AG04449 (cell line): Measurements from ENCODE around the gene SLC6A12.

ENCODE experiments used
- CTCF ChIA-PET: fragments of 350-600 bp; formaldehyde crosslinking; extraction: SDS; loops from one replicate; lab custom pipeline; 2021; ENCODE audit warnings: antibody characterized with exemption; lab: Yijun Ruan, JAX
- POLR2A ChIA-PET: fragments of 400-600, 350-600 bp; formaldehyde crosslinking; extraction: SDS; loops from one replicate; lab custom pipeline; 2020; ENCODE audit warnings: antibody characterized with exemption, inconsistent platforms; lab: Yijun Ruan, JAX
- DNase-seq: peaks from one replicate; pipeline ENCODE4 v3.0.0-alpha.2; 2010; ENCODE audit warnings: low read depth, low spot score
- H3K4me3 ChIP-seq: 2 replicates; pipeline ENCODE4 v1.5.1; 2011; ENCODE audit warnings: low read depth, mild to moderate bottlenecking, control low read depth, low read length
- CTCF ChIP-seq: IDR thresholded peaks from one replicate; pipeline ENCODE4 v1.5.1; 2011; ENCODE audit warnings: mild to moderate bottlenecking, moderate library complexity, low read length, control low read depth, inconsistent platforms; ENCODE audit not compliant: insufficient read depth; ENCODE audit errors: missing control alignments

Gene SLC6A12

GRCh38 chr12:215116-215515, 1.2 kb upstream of the SLC6A12 start:
- ChIA-PET CTCF (no interaction called here), POLR2A (no interaction called here)
- no peak for TF ChIP-seq CTCF
- H3K4me3 ChIP-seq = no peak overlapping the region
- no peak for DNase-seq

GRCh38 chr12:213527-213932, 427 bp downstream of the SLC6A12 start:
- H3K4me3 ChIP-seq = no peak overlapping the region
- ChIA-PET POLR2A (no interaction called here), CTCF (interaction anchor here (2.5 kb wide), 1 partner anchor 25 kb away, joined by 14 read pairs; no protein-coding TSS in a partner anchor)
- no peak for TF ChIP-seq CTCF
- DNase-seq = no peak

DNA sequence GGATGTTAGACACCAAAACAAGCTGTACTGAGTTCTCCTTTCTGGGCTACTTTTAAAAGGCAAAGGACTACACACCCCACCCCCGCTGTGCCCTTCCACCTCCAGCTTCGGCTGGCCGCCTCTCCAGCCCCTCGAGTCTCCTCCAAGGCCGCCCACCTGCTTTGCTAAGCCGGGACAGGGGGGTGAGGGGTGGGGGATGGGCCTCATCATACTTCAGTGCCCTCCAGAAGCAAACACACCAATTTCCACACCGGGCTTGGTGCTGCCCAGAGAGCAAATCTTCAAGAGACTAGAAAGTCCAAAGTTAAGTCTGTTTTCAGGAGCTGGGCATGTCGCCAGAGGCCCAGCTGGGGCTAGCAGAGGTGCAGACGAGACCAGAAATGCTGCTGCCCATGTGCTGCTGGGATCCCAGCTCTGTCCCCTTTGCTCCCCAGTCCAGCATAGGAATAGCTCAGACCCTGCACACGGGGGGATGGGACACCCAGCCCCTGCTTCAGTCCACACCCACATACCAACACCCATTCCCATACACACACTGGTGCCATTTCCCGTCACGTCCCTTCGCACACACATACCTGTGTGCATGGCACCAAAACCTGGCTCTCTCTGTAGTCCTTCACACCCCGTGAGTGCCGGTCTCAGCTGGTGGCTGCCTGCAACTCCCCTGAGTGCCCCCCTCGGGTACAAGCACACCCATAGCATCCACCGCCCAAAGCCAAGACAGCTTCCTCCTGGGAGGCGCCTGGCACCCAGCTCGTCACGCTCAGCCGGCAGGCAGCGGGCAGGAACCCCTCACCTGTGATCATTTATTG, 1.0 kb downstream of the SLC6A12 start:
- no peak overlapping the region for H3K4me3 ChIP-seq
- no peak for TF ChIP-seq CTCF
- DNase-seq = no peak
- ChIA-PET CTCF (interaction anchor here (0.8 to 2.5 kb wide), 4 partner anchors 11 to 30 kb away, joined by 3 to 14 read pairs (median 6); no protein-coding TSS in a partner anchor), POLR2A (no interaction called here)

DNA sequence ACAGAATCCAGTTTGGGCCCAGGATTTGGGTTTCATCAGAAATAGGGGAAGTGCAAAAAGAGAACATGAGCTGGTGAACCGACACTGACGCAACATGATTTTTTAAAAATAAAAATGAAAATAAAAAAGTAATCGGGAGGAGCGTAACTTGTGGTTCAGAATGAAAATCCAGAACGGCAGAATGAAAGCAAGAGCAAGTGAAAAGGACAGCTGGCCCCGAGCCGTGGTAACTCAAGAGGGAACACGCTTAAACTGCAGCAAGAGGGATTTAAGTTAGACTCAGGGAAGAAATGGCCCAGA, 1.6 kb downstream of the SLC6A12 start:
- TF ChIP-seq CTCF = no peak
- CTCF ChIA-PET = interaction anchor here (0.8 to 2.5 kb wide), 4 partner anchors 12 to 29 kb away, joined by 3 to 14 read pairs (median 6); no protein-coding TSS in a partner anchor
- no peak overlapping the region for H3K4me3 ChIP-seq
- POLR2A ChIA-PET = no interaction called here
- DNase-seq = no peak

DNA sequence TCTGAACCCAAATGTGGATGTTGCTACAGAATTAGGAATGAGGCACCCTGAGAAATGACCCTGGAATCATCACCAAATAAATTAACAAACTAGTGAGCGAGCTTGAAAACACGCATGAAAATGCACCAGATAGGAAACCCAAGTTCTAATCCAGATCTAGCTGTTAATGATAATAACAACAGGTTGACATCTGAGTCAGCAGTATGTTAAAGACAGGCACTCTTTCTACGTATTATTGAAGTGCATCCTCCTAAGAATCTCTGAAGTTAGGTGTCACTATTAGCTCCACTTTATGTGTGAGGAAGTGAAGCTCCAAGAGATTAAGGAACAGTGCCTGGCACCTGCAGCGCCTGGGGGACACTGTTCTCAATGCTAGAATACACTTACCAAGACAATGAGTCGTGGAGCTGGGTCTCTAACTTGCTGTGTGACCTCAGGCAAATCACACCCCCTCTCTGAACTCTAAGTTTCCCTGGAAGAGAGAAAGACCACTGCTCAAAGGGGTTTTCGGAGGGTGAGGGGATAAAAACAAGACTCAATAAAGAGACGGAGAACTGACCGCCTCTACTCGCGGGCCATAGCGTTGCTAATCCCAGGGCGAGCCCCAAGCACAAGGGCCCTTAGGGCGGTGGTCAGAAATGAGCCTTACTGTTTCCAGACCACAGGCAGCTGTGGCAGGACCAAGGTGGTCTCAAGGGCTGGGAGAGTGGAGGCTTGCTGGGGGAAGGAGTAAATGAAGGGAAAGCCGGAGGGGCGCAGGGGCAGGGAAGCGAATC, 2.1 kb downstream of the SLC6A12 start:
- ChIA-PET CTCF (interaction anchor here (0.8 to 2.5 kb wide), 4 partner anchors 12 to 29 kb away, joined by 3 to 14 read pairs (median 6); no protein-coding TSS in a partner anchor), POLR2A (no interaction called here)
- H3K4me3 ChIP-seq = no peak overlapping the region
- no peak for DNase-seq
- TF ChIP-seq CTCF = no peak

- no peak for DNase-seq
- TF ChIP-seq CTCF = no peak
- CTCF ChIA-PET = interaction anchor here (1.0 to 2.5 kb wide), 4 partner anchors 9 to 22 kb away, joined by 4 to 14 read pairs (median 7); no protein-coding TSS in a partner anchor
- no peak overlapping the region for H3K4me3 ChIP-seq
- POLR2A ChIA-PET = no interaction called here
Observed at GRCh38 chr12:211142-211465, 2.9 kb downstream of the SLC6A12 start.
